GM23248 (cell line): ENCODE results near the gene FGF1.

Experiments used
- EZH2 ChIP-seq: fragments of 200-600 bp; sonication (generic); IDR thresholded peaks from 2 replicates; pipeline ENCODE4 v1.6.1; 2018; ENCODE audit warnings: antibody characterized with exemption, mild to moderate bottlenecking; ENCODE audit not compliant: insufficient read depth, poor library complexity, severe bottlenecking
- EZH2phosphoT487 ChIP-seq: fragments of 200-600 bp; sonication (generic); IDR thresholded peaks from 2 replicates; pipeline ENCODE4 v1.6.1; 2018; ENCODE audit warnings: antibody characterized with exemption, moderate library complexity, mild to moderate bottlenecking, low read depth; ENCODE audit not compliant: insufficient read depth

DNA sequence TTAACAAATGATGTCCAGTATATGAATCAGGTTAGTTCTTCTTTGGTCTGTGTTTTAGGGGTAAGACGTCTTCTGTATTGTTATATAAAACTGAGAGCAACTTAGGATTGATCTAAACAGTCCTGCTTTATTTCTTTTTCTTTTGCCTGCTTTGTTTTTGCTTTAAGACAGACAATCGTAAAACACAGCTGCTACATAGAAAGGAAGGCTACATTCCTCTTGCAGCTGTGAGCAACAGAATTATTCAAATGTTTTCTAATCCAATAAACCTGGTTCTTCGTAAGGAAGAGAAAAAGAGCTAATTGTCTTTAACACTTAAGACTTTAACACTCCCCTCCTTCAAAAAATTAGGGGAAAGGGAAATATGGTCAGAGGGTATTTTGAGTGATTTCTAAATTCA, 14.6 kb downstream of the FGF1 start:
- no peak for TF ChIP-seq EZH2phosphoT487
- TF ChIP-seq EZH2 = no peak
